Inferior parietal cortex (tissue), 1 donor: ENCODE results near the gene HSD17B14.

Source experiments
- DNase-seq: peaks from one replicate; pipeline ENCODE4 v3.0.0-alpha.2; 2016; ENCODE audit errors: extremely low spot score

Gene HSD17B14

GRCh38 chr19:48830088-48830487, 6.2 kb downstream of the HSD17B14 start:
- DNase-seq, result no peak

GRCh38 chr19:48826606-48827020, 9.7 kb downstream of the HSD17B14 start:
- DNase-seq, result no peak

- no peak for DNase-seq
Measured at GRCh38 chr19:48822514-48822913, 13.8 kb downstream of the HSD17B14 start.

GRCh38 chr19:48821633-48822032, 14.7 kb downstream of the HSD17B14 start:
- DNase-seq, result no peak

- no peak for DNase-seq
Measured at GRCh38 chr19:48819366-48819816, 16.9 kb downstream of the HSD17B14 start.

- DNase-seq, result no peak
Measured at GRCh38 chr19:48818234-48818820, 18.0 kb downstream of the HSD17B14 start.

- DNase-seq, result no peak
Measured at GRCh38 chr19:48817585-48818124, 18.6 kb downstream of the HSD17B14 start.

GRCh38 chr19:48815870-48816501, 20.3 kb downstream of the HSD17B14 start:
- DNase-seq, result no peak

GRCh38 chr19:48814895-48815294, 21.4 kb downstream of the HSD17B14 start:
- DNase-seq, result no peak

- DNase-seq, result no peak
Measured at GRCh38 chr19:48813123-48813913, 23.0 kb downstream of the HSD17B14 start.

GRCh38 chr19:48812094-48812929, 24.0 kb downstream of the HSD17B14 start:
- DNase-seq, result peak; percentile 42

GRCh38 chr19:48810151-48810550, 26.1 kb downstream of the HSD17B14 start:
- DNase-seq, result no peak

- no peak for DNase-seq
Measured at GRCh38 chr19:48807590-48808308, 28.5 kb downstream of the HSD17B14 start.

- DNase-seq, result no peak
Measured at GRCh38 chr19:48806818-48807589, 29.3 kb downstream of the HSD17B14 start.

- peak; percentile 75 for DNase-seq
Measured at GRCh38 chr19:48806518-48806817, 29.8 kb downstream of the HSD17B14 start.

GRCh38 chr19:48805452-48805851, 30.8 kb downstream of the HSD17B14 start:
- DNase-seq, result no peak

- no peak for DNase-seq
Measured at GRCh38 chr19:48804496-48804895, 31.8 kb downstream of the HSD17B14 start.

GRCh38 chr19:48802623-48803022, 33.7 kb downstream of the HSD17B14 start:
- DNase-seq, result no peak

GRCh38 chr19:48799358-48800300, 36.7 kb downstream of the HSD17B14 start:
- no peak for DNase-seq
